ENCODE data around the gene CD300LF. TPM values are rescaled to one million over a fixed set of nuclear protein-coding genes. Genes with fewer than 3 reads are reported as not detected.

Gene CD300LF
- total and polyA plus RNA-seq, 9 of the 15 experiments (the other 6 are each of a cell fraction or from before 2014, with no cell fraction given): not detected

DNA sequence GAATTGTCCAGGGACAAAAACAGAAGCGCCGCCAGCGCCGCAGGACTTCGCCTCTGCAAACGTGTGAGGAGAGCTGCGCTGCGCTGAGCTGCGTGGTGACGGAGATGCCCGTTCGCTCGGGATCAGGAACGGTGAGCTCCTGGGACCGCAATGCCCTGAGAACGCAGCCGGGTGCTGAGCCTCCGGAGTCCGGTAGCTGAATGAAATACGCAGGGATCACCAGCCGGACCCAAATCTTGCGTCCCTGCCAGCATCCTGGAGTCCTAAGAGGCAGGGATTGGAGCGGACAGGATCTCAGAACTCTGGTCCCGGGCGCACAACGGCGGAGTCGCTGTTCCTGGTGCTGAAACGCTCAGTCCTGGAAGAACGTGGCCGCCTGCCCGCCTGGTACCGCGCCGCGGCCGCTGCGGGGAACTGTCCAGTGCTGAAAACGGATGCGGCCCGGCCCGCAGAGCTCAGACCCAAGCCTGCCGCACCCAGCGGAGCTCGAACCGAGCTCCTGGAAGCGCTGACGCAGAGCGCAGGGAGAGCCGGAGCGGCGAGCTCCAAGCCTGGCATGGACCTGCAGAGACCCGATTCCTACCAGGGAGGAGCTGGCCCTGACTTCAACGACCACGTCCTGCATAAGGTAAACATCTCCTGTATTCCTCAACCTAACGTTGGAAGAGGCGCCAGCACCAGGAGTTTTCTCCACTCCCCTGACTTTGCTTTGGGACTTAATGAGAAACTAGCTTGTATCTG, 41.5 kb downstream of the CD300LF start (continued):
- TF ChIP-seq MGA (IDR thresholded peaks at IDR 0.05) (no peak), RFX7 (CRISPR knock-in tag; IDR thresholded peaks at IDR 0.05) (no peak), TEAD2 (tag; IDR thresholded peaks at IDR 0.05) (no peak), ZNF232 (CRISPR knock-in tag; IDR thresholded peaks at IDR 0.05) (peak; percentile 96), ZBTB33 (CRISPR knock-in tag; IDR thresholded peaks at IDR 0.05) (peak; percentile 97), YY1 (IDR thresholded peaks at IDR 0.05; ENCODE audit: borderline replicate concordance in 1 of 3, control insufficient read depth in 1 of 3, extremely low read depth in 1 of 3, insufficient read depth in 3 of 3, insufficient read length in 1 of 3, insufficient replicate concordance in 2 of 3, low read depth in 1 of 3, low read length in 2 of 3) (no peak), TSC22D4 (tag; IDR thresholded peaks at IDR 0.05) (no peak)
- TF ChIP-seq, protein P1, sequence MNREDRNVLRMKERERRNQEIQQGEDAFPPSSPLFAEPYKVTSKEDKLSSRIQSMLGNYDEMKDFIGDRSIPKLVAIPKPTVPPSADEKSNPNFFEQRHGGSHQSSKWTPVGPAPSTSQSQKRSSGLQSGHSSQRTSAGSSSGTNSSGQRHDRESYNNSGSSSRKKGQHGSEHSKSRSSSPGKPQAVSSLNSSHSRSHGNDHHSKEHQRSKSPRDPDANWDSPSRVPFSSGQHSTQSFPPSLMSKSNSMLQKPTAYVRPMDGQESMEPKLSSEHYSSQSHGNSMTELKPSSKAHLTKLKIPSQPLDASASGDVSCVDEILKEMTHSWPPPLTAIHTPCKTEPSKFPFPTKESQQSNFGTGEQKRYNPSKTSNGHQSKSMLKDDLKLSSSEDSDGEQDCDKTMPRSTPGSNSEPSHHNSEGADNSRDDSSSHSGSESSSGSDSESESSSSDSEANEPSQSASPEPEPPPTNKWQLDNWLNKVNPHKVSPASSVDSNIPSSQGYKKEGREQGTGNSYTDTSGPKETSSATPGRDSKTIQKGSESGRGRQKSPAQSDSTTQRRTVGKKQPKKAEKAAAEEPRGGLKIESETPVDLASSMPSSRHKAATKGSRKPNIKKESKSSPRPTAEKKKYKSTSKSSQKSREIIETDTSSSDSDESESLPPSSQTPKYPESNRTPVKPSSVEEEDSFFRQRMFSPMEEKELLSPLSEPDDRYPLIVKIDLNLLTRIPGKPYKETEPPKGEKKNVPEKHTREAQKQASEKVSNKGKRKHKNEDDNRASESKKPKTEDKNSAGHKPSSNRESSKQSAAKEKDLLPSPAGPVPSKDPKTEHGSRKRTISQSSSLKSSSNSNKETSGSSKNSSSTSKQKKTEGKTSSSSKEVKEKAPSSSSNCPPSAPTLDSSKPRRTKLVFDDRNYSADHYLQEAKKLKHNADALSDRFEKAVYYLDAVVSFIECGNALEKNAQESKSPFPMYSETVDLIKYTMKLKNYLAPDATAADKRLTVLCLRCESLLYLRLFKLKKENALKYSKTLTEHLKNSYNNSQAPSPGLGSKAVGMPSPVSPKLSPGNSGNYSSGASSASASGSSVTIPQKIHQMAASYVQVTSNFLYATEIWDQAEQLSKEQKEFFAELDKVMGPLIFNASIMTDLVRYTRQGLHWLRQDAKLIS (CRISPR knock-in tag; IDR thresholded peaks at IDR 0.05): peak; percentile 93; the same call in 1 of the 2 replicates

All from K562 (cell line).